Measurements from ENCODE around the gene ACTL9.

- TF ChIP-seq EZH2 (optimal IDR thresholded peaks at IDR 0.05; ENCODE audit: low read depth, low read length) (no peak), EZH2phosphoT487 (IDR thresholded peaks at IDR 0.05; ENCODE audit: low read length) (no peak)
- TF ChIP-seq, protein P1, sequence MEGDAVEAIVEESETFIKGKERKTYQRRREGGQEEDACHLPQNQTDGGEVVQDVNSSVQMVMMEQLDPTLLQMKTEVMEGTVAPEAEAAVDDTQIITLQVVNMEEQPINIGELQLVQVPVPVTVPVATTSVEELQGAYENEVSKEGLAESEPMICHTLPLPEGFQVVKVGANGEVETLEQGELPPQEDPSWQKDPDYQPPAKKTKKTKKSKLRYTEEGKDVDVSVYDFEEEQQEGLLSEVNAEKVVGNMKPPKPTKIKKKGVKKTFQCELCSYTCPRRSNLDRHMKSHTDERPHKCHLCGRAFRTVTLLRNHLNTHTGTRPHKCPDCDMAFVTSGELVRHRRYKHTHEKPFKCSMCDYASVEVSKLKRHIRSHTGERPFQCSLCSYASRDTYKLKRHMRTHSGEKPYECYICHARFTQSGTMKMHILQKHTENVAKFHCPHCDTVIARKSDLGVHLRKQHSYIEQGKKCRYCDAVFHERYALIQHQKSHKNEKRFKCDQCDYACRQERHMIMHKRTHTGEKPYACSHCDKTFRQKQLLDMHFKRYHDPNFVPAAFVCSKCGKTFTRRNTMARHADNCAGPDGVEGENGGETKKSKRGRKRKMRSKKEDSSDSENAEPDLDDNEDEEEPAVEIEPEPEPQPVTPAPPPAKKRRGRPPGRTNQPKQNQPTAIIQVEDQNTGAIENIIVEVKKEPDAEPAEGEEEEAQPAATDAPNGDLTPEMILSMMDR (IDR thresholded peaks at IDR 0.05; ENCODE audit: low read length): no peak
These were observed 15.7 kb downstream of the ACTL9 start for GRCh38 chr19:8682931-8683330.

Data from MM.1S (cell line).